HG02884 (cell line): ENCODE measurements around the gene BICRA.
"Not testable (repeated sequence)": the region's sequence is repeated elsewhere in the genome, so short reads cannot be mapped to it uniquely, and the experiment has no call there.

Experiments
- ATAC-seq: cut with Tn5 transposase; IDR thresholded peaks from one replicate; pipeline ENCODE4 v1.9.1; 2021; ENCODE audit warnings: mild to moderate bottlenecking, moderate library complexity; ENCODE audit not compliant: unreplicated experiment

Gene BICRA

DNA sequence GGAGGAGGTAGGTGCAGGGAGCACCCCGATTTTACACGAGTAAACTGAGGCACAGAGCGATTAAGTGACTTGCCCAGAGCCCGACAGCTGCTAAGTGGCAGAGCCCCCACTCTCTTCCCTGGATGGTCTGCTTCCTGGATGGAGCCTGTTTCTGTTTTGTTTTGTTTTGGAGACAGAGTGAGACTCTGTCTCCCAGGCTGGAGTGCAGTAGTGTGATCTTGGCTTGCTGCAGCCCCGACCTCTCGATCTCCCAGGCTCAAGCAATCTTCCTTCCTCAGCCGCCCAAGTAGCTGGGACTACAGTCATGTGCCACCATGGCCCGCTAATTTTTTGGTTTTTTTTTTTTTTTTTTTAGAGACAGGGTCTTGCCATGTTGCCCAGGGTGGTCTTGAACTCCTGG, 17.3 kb downstream of the BICRA start:
- no peak for ATAC-seq

DNA sequence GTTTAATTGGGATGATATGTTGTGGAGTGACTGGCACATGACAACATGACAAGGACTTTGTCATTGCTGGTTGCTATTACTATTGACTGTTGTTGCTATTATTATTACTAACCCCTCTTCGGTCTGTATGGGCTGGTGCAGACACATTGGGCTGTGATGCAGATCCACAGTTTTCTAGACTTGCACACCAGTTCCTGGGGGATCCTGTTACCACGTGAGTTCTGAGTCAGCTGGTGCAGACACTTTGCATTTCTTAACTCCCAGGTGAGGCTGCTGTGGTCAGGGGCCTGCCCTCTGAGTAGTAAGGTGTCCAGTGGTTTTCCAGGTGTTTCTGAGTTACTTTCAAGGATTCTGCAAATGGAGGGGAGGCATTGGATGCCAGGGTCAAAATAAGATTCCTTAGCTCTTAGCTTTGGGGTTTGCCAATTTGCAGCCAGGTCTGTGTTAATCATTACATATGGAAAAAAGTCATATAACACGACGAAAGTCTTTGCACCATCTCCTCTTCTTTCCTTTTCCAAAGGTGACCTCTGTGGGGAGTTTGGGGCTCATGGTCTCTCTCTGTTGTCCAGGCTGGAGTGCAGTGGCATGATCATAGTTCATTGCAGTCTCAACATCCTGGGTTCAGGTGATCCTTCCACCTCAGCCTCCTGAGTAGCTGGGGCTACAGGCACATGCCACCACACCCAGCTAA, 19.3 kb downstream of the BICRA start:
- ATAC-seq, result no peak

- no peak for ATAC-seq
These were observed 21.7 kb downstream of the BICRA start for GRCh38 chr19:47630594-47630993.

- no peak for ATAC-seq
These were observed 22.9 kb downstream of the BICRA start for GRCh38 chr19:47631681-47632446.

- ATAC-seq, result no peak
These were observed 24.6 kb downstream of the BICRA start for GRCh38 chr19:47633517-47633916.

- no peak for ATAC-seq
These were observed 25.1 kb downstream of the BICRA start for GRCh38 chr19:47633996-47634395.

- not testable (repeated sequence) for ATAC-seq
These were observed 26.3 kb downstream of the BICRA start for GRCh38 chr19:47635152-47635754.

GRCh38 chr19:47637550-47637949, 28.6 kb downstream of the BICRA start:
- ATAC-seq, result no peak

- ATAC-seq, result no peak
These were observed 33.1 kb downstream of the BICRA start for GRCh38 chr19:47641891-47642485.

DNA sequence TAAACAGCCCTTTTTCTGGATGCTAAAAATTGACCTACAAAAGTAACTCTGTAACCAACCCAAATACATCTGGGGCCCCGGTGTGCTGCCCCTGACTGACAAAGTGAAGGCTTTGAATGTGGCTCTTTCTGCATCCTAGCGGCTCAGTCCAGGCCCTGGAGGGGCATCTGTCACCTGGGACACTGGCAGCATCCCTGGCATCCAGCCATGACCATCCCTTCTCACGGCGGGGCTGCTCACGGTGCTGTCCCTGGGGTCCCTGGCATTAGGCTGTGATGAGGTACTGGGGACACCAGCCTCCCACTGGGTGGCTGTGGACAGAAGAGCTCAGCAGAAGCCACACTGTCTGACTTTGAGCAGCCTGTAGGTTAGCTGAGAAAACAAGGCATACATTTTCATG, 34.3 kb downstream of the BICRA start:
- no peak for ATAC-seq

DNA sequence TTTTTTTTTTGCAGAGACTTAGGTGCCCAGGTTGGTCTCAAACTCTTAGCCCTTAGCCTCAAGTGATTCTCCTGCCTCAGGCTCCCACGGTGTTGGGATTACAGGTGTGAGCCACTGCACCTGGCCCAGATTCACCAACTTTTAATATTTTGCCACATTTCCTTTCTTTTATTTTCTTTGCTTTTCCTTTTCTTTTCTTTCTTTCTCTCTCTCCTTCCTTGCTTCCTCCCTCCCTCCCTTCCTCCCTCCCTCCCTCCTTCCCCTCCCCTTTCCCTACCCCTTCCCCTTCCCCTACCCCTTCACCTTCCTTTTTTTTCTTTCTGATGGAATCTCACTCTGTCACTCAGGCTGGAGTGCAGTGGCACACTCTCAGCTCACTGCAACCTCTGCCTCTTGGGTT, 35.3 kb downstream of the BICRA start:
- ATAC-seq, result no peak

GRCh38 chr19:47644743-47645482, 36.0 kb downstream of the BICRA start:
- ATAC-seq, result no peak

DNA sequence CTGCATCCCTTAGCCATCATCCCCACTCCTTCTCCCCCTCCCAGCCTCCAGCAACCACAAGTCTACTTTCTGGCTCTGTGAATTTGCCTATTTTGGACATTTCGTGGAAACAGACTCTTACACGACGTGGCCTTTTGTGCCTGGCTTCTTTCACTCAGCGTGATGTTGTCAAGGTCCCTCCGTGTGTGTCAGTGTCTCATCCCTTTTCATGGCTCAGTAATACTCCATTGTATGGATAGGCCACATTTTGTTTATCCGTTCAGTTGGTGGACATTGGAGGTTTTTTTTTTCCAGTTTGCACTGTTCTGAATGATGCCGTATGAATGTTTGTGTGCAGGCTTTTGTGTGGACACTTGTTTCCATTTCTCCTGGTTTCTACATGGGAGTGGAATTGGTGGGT, 38.0 kb downstream of the BICRA start:
- ATAC-seq, result no peak

DNA sequence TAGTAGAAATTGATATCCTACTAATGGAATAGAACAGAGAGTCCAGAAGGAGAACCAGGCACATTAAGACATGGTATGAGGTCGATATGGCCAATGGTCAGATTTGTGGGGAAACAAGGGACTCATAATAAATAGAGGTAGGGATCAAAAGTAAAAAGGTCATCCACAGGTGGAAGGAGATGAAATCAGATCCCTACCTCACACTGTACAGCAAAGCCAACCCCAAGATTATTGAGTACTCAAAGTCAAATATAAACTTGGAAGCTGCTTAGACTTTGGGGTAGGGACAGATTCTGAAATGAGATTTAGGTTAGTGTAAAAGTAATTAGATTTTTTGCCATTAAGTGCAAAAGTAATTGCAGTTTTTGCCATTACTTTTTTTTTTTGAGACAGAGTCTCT, 40.7 kb downstream of the BICRA start:
- no peak for ATAC-seq

GRCh38 chr19:47650700-47651099, 41.8 kb downstream of the BICRA start:
- ATAC-seq, result no peak

- ATAC-seq, result no peak
These were observed 42.2 kb downstream of the BICRA start for GRCh38 chr19:47651132-47651531.

- ATAC-seq, result no peak
These were observed 42.8 kb downstream of the BICRA start for GRCh38 chr19:47651691-47652090.

- ATAC-seq, result no peak
These were observed 43.4 kb downstream of the BICRA start for GRCh38 chr19:47652285-47652684.

DNA sequence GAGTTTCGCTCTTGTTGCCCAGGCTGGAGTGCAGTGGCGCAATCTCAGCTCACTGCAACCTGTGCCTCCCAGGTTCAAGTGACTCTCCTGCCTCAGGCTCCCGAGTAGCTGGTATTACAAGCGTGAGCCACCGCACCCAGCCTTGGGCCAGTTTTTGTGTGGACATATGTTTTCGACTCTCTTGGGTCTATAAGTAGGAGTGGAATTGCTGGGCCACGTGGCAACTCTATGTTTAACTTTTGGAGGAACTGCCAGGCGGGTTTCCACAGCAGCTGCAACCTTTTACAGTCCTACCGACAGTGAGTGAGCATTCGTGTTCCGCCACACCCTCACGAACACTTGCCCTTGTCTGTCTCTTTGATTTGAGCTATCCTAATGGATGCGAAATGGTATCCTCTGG, 44.9 kb downstream of the BICRA start:
- no peak for ATAC-seq

DNA sequence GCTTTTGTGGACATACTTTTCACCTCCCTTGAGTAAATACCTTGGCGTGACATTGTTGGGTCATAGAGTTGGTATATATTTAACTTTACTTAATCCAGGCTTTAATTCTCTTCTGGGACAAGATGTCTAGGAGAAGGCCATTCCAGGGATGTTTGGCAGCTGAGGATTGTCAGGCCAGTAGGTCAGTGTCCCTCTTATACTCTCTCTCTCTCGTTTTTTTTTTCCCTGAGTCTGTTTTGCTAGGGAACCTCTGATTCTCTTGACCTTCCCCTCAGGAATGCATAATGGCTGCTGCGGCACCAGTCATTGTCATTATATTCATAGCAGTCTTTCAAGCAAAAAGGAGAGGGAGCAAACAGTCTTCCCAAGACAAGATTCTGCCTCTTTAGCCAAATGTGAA, 48.8 kb downstream of the BICRA start:
- ATAC-seq, result no peak
